ENCODE data around the gene CDC25B.

DNA sequence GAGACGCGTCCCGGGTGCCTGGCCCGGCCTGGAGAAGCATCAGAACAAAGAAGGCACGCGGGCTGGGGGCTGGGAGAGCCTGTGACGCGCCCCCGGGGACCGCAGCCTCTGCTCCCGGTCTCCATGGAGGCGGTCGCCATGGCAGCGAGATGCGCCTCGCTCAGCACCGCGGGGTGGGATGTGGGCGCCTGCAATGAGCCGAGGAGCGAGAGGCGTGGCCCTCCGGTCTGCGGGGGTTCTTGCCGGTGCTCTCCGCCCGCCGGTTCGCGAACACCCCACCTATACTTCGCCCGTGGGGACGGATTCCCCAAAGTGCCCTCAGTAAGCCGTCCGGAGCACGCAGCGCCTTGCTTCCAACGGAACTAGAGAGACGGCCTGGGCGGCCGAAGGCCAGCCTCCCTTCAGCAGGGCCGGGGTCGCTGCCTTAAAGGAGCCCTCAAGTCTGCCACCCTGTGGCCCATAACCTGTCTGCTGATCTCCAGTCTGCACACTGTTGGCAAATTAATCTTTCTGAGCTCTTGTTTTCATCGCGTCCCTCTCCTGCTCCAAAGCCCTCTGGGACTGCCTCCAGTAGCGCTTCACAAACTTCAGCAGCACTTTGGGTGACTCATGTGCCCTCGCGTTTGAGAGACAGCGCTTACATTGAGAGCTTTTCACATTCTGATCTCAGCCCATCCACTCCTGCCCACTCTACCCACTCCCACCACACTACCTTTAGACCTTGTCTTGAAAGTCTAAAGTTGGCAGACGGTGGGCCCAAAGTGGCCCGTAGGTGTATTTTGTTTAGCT is 27.6 kb upstream of the CDC25B start:
- TF ChIP-seq EZH2 (IDR thresholded peaks at IDR 0.05; ENCODE audit: insufficient read depth, poor library complexity, severe bottlenecking) (no peak), EZH2phosphoT487 (IDR thresholded peaks at IDR 0.05; ENCODE audit: insufficient read depth, low read depth) (no peak)
